Stimulated activated CD8-positive, alpha-beta memory T cell treated with anti-CD3 and anti-CD28 coated beads, Interleukin-15, amount 100 ng/mL, for 24 hours (primary cell): ENCODE measurements around the gene SLC6A18.

ENCODE experiments used
- DNase-seq: peaks from one replicate; pipeline ENCODE4 v3.0.0-alpha.2; 2020; ENCODE audit warnings: low read depth

SLC6A18 gene

GRCh38 chr5:1292139-1292538 lies 67.0 kb downstream of the SLC6A18 start:
- no peak for DNase-seq

GRCh38 chr5:1292846-1293415 lies 67.8 kb downstream of the SLC6A18 start:
- no peak for DNase-seq

GRCh38 chr5:1293416-1294205 lies 68.4 kb downstream of the SLC6A18 start:
- DNase-seq: no peak

GRCh38 chr5:1294206-1294834 lies 69.1 kb downstream of the SLC6A18 start:
- DNase-seq: no peak

- peak; percentile 62 for DNase-seq
These were observed 69.9 kb downstream of the SLC6A18 start, which contains the start of gene TERT for GRCh38 chr5:1294835-1295649. Gene TERT (minus strand): TSS chr5:1295068. CDS start chr5:1294989, 79 bp downstream.

GRCh38 chr5:1295650-1296037 lies 70.5 kb downstream of the SLC6A18 start:
- DNase-seq: no peak
